Measurements from ENCODE around the gene SIT1.
A peak's percentile ranks its signal among the peaks of the same experiment; 100 is the strongest.

SIT1 gene

DNA sequence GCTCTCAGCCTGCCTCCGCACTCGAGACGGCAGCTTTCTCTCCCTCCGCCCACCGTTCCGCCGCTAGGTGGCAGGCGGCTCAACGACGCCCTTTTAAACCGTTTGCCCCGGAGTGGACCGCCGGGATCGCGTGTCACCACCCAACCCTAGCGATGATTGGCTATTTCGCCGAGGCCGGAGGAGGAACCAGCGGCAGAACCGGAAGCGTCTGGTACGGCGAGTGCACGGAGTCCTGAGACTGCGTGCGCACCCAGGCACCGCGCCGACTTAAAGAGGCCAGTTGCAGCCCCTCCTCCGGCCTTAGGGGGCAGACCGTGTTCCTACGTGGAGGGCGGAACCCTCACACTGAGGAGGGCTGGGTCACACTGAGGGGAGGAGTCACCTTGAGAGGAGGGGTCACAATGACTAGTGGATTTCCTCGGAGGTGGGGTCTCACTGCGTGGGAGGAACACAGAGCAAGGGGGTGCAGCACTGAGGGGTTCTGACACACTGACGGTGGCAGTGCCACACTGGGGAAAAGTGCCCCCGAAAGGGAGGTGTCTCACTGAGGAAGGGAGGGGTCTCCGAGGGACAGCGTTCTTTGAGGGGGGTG lies 46.6 kb downstream of the SIT1 start:
- DNase-seq = peak; percentile 100

DNA sequence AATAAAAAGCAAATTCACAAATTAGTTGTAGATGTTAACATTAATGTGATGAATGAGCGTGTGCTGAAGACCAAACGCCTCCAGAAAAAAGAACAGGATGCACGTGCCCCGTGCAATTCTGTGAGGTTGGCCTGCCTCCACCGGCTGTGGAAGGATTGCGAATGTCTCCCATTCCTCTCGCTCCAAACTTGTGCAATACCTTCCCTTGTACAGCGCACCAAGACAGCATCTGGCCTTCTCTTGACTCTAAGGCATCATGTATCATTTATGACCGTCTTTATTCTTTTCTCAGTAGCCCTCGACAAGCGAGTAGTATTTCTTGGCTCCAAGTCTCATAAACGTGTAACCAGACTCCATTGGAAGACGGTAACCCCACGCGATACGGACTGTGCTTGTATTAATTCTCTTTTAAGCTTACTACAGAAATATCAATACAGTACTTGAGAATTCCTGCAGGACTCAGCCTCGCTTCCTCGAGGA lies 47.2 kb downstream of the SIT1 start:
- DNase-seq = peak in 1 of 2 experiments; percentile 64

DNA sequence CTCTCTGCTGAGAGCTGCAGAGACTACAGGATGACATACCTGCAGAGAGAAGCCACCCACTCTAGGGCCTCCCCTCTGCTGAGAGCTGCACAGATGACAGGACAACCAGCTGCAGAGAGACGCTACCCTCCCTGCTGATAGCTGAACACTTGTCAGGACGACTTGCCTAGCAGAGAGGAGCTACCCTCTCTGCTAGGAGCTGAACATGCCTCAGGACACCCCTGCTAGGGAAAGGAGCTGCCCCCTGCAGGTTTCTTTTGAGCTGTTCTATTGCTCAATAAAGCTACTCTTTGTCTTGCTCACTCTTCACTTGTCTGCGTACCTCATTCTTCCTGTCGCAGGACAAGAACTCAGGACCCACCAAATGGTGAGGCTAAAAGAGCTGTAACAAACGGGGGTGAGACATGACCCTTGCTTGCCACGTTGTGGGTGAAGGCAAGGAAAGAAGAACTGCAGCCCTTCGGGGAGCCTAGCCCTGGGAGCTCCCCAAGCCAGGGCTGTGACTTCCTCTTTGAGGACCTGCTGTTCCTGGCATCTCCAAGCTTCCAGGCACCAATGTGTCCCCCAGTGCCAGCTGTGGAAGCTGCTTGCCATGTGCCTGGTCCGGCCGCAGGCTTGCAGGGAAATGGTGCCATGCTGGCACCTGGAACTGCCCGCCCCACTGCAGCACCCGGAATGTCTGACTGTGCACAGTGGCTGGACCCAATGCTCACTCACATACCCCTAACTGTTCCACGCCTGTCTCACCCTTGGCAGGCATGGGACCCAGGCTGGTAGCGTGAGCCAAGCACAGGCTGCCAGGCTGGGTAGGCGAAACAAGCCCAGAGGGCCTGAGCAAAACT lies 50.7 kb downstream of the SIT1 start:
- DNase-seq = no peak
